WTC11 (cell line): ENCODE measurements around the gene SETX. TPM values are rescaled to one million over a fixed set of nuclear protein-coding genes. Genes with fewer than 3 reads are reported as not detected.

Experiments
- ATAC-seq: fragments of 200-7000 bp; cut with Tn5 transposase; 2 replicates; pipeline ENCODE4 v1.10.0; 2021; ENCODE audit warnings: mild to moderate bottlenecking, moderate library complexity
- CTCF ChIA-PET: fragments of 300-600 bp; sonication (Branson Sonifier 250); formaldehyde crosslinking; loops from one replicate; lab custom pipeline; 2021; ENCODE audit warnings: antibody characterized with exemption; lab: Charles Lee
- POLR2A ChIA-PET: fragments of 350-600 bp; sonication (Branson Sonifier 250); formaldehyde crosslinking; loops from one replicate; lab custom pipeline; 2021; ENCODE audit warnings: antibody characterized with exemption; lab: Charles Lee
- DNase-seq: peaks from one replicate; pipeline ENCODE4 v3.0.0; 2021; ENCODE audit warnings: low spot score
- H3K27ac Mint-ChIP-seq: 2 replicates; pipeline ENCODE4 v1.8.0; 2021; ENCODE audit warnings: mixed read lengths
- H3K27me3 Mint-ChIP-seq: 2 replicates; pipeline ENCODE4 v1.8.0; 2021; ENCODE audit warnings: low read depth, mild to moderate bottlenecking, moderate library complexity, mixed read lengths
- H3K36me3 Mint-ChIP-seq: 2 replicates; pipeline ENCODE4 v1.8.0; 2021; ENCODE audit warnings: mixed read lengths
- H3K4me1 Mint-ChIP-seq: 2 replicates; pipeline ENCODE4 v1.8.0; 2022; ENCODE audit warnings: mixed read lengths
- H3K4me3 Mint-ChIP-seq: 2 replicates; pipeline ENCODE4 v1.8.0; 2021; ENCODE audit warnings: mild to moderate bottlenecking, moderate library complexity, mixed read lengths
- H3K9me3 Mint-ChIP-seq: 2 replicates; pipeline ENCODE4 v1.8.0; 2021; ENCODE audit warnings: mixed read lengths
- CREM ChIP-seq: sonication (generic); formaldehyde crosslinking; IDR thresholded peaks from 2 replicates; pipeline ENCODE4 v1.8.1; 2022; ENCODE audit warnings: mild to moderate bottlenecking, missing genetic modification reagents, moderate library complexity
- ELF4 ChIP-seq: sonication (generic); formaldehyde crosslinking; IDR thresholded peaks from 2 replicates; pipeline ENCODE4 v1.8.1; 2022; ENCODE audit warnings: low read depth, mild to moderate bottlenecking, moderate library complexity, missing genetic modification reagents
- FOXK1 ChIP-seq: sonication (generic); formaldehyde crosslinking; IDR thresholded peaks from 2 replicates; pipeline ENCODE4 v1.8.0; 2022; ENCODE audit warnings: mild to moderate bottlenecking, moderate library complexity, missing genetic modification reagents
- GABPB1 ChIP-seq: sonication (generic); formaldehyde crosslinking; IDR thresholded peaks from 2 replicates; pipeline ENCODE4 v1.8.1; 2023; ENCODE audit warnings: mild to moderate bottlenecking, missing genetic modification reagents
- SMAD3 ChIP-seq: sonication (generic); formaldehyde crosslinking; IDR thresholded peaks from 2 replicates; pipeline ENCODE4 v1.8.0; 2022; ENCODE audit warnings: missing genetic modification reagents, mild to moderate bottlenecking, borderline replicate concordance
- SP1 ChIP-seq: sonication (generic); formaldehyde crosslinking; conservative IDR thresholded peaks from 2 replicates; pipeline ENCODE4 v1.8.1; 2022; ENCODE audit warnings: missing genetic modification reagents
- ZNF416 ChIP-seq: fragments of 250-450 bp; sonication (Bioruptor Pico); IDR thresholded peaks from 2 replicates; pipeline ENCODE4 v1.9.0; 2021; ENCODE audit warnings: mild to moderate bottlenecking, inconsistent platforms
- total RNA-seq: library from RNA; stranded (reverse); gene quantifications from 3 replicates; pipeline ENCODE4 v1.2.3, GENCODE V29; 2021
- TF ChIP-seq, protein P1 (sequence below): sonication (generic); formaldehyde crosslinking; IDR thresholded peaks from 2 replicates; pipeline ENCODE4 v1.8.0; 2023; ENCODE audit warnings: missing genetic modification reagents
- TF ChIP-seq, protein P2 (sequence below): fragments of 250-450 bp; sonication (Bioruptor Pico); IDR thresholded peaks from 2 replicates; pipeline ENCODE4 v1.8.0; 2021; ENCODE audit warnings: mild to moderate bottlenecking
- TF ChIP-seq, protein P3 (sequence below): sonication (generic); formaldehyde crosslinking; conservative IDR thresholded peaks from 2 replicates; pipeline ENCODE4 v1.8.1; 2022; ENCODE audit warnings: mild to moderate bottlenecking, missing genetic modification reagents
- TF ChIP-seq, protein P4 (sequence below): sonication (generic); formaldehyde crosslinking; IDR thresholded peaks from 2 replicates; pipeline ENCODE4 v1.8.1; 2023; ENCODE audit warnings: mild to moderate bottlenecking, missing genetic modification reagents
- TF ChIP-seq, protein P5 (sequence below): sonication (generic); formaldehyde crosslinking; IDR thresholded peaks from 2 replicates; pipeline ENCODE4 v1.8.1; 2023; ENCODE audit warnings: mild to moderate bottlenecking, missing genetic modification reagents, borderline replicate concordance
- TF ChIP-seq, protein P6 (sequence below): fragments of 250-450 bp; sonication (Bioruptor Pico); IDR thresholded peaks from 2 replicates; pipeline ENCODE4 v1.9.0; 2021; ENCODE audit warnings: mild to moderate bottlenecking, borderline replicate concordance
- TF ChIP-seq, protein P7 (sequence below): sonication (generic); formaldehyde crosslinking; IDR thresholded peaks from 2 replicates; pipeline ENCODE4 v1.8.0; 2023; ENCODE audit warnings: missing genetic modification reagents, mild to moderate bottlenecking, borderline replicate concordance
- TF ChIP-seq, protein P8 (sequence below): sonication (generic); formaldehyde crosslinking; IDR thresholded peaks from 2 replicates; pipeline ENCODE4 v1.8.1; 2022; ENCODE audit warnings: mild to moderate bottlenecking, moderate library complexity, missing genetic modification reagents
- TF ChIP-seq, protein P9 (sequence below): sonication (generic); formaldehyde crosslinking; IDR thresholded peaks from 2 replicates; pipeline ENCODE4 v1.8.0; 2022; ENCODE audit warnings: mild to moderate bottlenecking, missing genetic modification reagents

SETX gene
- total RNA-seq, 1 experiment from 2014 or later: 30.1 TPM

DNA sequence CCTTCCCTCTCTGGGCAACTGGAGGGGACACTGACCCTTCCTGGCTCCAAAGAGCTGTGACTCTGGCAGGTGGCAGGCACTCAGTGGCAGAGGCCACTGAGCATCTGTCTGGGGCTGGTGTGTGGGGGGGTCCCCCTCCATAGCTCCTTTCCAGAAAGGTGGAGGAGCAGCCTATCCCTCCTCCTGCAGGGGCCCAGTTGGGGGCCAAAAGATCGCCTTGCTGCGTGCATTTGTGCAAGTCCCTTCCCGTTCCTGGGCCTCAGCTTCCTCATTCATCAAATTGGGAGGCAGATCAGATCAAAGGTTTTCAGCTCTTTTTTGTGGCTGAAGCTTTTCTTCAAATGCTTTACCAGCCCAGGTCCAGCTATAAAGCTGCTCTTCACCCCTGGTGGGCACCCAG is 115.3 kb downstream of the SETX start:
- ChIA-PET CTCF (interaction anchor here (1.1 to 10.1 kb wide), 8 partner anchors 12 to 114 kb away, joined by 3 to 343 read pairs (median 10); partner anchors contain the start of gene NTNG2), POLR2A (no interaction called here)
- Mint-ChIP-seq H3K4me1 (peaks cover 21% of the 10 kb centered on the region), H3K9me3 (no peaks in the 10 kb centered on the region), H3K4me3 (no peak overlapping the region), H3K27me3 (peaks cover 38% of the 10 kb centered on the region), H3K36me3 (no peaks in the 10 kb centered on the region), H3K27ac (no peak overlapping the region)
- DNase-seq (no peak), ATAC-seq (no peak)
- TF ChIP-seq, protein P1, sequence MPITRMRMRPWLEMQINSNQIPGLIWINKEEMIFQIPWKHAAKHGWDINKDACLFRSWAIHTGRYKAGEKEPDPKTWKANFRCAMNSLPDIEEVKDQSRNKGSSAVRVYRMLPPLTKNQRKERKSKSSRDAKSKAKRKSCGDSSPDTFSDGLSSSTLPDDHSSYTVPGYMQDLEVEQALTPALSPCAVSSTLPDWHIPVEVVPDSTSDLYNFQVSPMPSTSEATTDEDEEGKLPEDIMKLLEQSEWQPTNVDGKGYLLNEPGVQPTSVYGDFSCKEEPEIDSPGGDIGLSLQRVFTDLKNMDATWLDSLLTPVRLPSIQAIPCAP (CRISPR knock-in tag): no peak
- TF ChIP-seq ZNF416 (no peak), FOXK1 (CRISPR knock-in tag) (no peak), SP1 (CRISPR knock-in tag) (no peak), SMAD3 (CRISPR knock-in tag) (no peak), CREM (no peak), ELF4 (CRISPR knock-in tag) (no peak), GABPB1 (no peak)
- TF ChIP-seq, protein P2, sequence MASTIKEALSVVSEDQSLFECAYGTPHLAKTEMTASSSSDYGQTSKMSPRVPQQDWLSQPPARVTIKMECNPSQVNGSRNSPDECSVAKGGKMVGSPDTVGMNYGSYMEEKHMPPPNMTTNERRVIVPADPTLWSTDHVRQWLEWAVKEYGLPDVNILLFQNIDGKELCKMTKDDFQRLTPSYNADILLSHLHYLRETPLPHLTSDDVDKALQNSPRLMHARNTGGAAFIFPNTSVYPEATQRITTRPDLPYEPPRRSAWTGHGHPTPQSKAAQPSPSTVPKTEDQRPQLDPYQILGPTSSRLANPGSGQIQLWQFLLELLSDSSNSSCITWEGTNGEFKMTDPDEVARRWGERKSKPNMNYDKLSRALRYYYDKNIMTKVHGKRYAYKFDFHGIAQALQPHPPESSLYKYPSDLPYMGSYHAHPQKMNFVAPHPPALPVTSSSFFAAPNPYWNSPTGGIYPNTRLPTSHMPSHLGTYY (CRISPR knock-in tag): no peak
- TF ChIP-seq, protein P3, sequence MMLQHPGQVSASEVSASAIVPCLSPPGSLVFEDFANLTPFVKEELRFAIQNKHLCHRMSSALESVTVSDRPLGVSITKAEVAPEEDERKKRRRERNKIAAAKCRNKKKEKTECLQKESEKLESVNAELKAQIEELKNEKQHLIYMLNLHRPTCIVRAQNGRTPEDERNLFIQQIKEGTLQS (CRISPR knock-in tag): no peak
- TF ChIP-seq, protein P4, sequence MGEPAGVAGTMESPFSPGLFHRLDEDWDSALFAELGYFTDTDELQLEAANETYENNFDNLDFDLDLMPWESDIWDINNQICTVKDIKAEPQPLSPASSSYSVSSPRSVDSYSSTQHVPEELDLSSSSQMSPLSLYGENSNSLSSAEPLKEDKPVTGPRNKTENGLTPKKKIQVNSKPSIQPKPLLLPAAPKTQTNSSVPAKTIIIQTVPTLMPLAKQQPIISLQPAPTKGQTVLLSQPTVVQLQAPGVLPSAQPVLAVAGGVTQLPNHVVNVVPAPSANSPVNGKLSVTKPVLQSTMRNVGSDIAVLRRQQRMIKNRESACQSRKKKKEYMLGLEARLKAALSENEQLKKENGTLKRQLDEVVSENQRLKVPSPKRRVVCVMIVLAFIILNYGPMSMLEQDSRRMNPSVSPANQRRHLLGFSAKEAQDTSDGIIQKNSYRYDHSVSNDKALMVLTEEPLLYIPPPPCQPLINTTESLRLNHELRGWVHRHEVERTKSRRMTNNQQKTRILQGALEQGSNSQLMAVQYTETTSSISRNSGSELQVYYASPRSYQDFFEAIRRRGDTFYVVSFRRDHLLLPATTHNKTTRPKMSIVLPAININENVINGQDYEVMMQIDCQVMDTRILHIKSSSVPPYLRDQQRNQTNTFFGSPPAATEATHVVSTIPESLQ (CRISPR knock-in tag): no peak
- TF ChIP-seq, protein P5, sequence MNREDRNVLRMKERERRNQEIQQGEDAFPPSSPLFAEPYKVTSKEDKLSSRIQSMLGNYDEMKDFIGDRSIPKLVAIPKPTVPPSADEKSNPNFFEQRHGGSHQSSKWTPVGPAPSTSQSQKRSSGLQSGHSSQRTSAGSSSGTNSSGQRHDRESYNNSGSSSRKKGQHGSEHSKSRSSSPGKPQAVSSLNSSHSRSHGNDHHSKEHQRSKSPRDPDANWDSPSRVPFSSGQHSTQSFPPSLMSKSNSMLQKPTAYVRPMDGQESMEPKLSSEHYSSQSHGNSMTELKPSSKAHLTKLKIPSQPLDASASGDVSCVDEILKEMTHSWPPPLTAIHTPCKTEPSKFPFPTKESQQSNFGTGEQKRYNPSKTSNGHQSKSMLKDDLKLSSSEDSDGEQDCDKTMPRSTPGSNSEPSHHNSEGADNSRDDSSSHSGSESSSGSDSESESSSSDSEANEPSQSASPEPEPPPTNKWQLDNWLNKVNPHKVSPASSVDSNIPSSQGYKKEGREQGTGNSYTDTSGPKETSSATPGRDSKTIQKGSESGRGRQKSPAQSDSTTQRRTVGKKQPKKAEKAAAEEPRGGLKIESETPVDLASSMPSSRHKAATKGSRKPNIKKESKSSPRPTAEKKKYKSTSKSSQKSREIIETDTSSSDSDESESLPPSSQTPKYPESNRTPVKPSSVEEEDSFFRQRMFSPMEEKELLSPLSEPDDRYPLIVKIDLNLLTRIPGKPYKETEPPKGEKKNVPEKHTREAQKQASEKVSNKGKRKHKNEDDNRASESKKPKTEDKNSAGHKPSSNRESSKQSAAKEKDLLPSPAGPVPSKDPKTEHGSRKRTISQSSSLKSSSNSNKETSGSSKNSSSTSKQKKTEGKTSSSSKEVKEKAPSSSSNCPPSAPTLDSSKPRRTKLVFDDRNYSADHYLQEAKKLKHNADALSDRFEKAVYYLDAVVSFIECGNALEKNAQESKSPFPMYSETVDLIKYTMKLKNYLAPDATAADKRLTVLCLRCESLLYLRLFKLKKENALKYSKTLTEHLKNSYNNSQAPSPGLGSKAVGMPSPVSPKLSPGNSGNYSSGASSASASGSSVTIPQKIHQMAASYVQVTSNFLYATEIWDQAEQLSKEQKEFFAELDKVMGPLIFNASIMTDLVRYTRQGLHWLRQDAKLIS (CRISPR knock-in tag): no peak
- TF ChIP-seq, protein P6, sequence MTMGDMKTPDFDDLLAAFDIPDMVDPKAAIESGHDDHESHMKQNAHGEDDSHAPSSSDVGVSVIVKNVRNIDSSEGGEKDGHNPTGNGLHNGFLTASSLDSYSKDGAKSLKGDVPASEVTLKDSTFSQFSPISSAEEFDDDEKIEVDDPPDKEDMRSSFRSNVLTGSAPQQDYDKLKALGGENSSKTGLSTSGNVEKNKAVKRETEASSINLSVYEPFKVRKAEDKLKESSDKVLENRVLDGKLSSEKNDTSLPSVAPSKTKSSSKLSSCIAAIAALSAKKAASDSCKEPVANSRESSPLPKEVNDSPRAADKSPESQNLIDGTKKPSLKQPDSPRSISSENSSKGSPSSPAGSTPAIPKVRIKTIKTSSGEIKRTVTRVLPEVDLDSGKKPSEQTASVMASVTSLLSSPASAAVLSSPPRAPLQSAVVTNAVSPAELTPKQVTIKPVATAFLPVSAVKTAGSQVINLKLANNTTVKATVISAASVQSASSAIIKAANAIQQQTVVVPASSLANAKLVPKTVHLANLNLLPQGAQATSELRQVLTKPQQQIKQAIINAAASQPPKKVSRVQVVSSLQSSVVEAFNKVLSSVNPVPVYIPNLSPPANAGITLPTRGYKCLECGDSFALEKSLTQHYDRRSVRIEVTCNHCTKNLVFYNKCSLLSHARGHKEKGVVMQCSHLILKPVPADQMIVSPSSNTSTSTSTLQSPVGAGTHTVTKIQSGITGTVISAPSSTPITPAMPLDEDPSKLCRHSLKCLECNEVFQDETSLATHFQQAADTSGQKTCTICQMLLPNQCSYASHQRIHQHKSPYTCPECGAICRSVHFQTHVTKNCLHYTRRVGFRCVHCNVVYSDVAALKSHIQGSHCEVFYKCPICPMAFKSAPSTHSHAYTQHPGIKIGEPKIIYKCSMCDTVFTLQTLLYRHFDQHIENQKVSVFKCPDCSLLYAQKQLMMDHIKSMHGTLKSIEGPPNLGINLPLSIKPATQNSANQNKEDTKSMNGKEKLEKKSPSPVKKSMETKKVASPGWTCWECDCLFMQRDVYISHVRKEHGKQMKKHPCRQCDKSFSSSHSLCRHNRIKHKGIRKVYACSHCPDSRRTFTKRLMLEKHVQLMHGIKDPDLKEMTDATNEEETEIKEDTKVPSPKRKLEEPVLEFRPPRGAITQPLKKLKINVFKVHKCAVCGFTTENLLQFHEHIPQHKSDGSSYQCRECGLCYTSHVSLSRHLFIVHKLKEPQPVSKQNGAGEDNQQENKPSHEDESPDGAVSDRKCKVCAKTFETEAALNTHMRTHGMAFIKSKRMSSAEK (CRISPR knock-in tag): no peak
- TF ChIP-seq, protein P7, sequence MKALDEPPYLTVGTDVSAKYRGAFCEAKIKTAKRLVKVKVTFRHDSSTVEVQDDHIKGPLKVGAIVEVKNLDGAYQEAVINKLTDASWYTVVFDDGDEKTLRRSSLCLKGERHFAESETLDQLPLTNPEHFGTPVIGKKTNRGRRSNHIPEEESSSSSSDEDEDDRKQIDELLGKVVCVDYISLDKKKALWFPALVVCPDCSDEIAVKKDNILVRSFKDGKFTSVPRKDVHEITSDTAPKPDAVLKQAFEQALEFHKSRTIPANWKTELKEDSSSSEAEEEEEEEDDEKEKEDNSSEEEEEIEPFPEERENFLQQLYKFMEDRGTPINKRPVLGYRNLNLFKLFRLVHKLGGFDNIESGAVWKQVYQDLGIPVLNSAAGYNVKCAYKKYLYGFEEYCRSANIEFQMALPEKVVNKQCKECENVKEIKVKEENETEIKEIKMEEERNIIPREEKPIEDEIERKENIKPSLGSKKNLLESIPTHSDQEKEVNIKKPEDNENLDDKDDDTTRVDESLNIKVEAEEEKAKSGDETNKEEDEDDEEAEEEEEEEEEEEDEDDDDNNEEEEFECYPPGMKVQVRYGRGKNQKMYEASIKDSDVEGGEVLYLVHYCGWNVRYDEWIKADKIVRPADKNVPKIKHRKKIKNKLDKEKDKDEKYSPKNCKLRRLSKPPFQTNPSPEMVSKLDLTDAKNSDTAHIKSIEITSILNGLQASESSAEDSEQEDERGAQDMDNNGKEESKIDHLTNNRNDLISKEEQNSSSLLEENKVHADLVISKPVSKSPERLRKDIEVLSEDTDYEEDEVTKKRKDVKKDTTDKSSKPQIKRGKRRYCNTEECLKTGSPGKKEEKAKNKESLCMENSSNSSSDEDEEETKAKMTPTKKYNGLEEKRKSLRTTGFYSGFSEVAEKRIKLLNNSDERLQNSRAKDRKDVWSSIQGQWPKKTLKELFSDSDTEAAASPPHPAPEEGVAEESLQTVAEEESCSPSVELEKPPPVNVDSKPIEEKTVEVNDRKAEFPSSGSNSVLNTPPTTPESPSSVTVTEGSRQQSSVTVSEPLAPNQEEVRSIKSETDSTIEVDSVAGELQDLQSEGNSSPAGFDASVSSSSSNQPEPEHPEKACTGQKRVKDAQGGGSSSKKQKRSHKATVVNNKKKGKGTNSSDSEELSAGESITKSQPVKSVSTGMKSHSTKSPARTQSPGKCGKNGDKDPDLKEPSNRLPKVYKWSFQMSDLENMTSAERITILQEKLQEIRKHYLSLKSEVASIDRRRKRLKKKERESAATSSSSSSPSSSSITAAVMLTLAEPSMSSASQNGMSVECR (CRISPR knock-in tag): no peak
- TF ChIP-seq, protein P8, sequence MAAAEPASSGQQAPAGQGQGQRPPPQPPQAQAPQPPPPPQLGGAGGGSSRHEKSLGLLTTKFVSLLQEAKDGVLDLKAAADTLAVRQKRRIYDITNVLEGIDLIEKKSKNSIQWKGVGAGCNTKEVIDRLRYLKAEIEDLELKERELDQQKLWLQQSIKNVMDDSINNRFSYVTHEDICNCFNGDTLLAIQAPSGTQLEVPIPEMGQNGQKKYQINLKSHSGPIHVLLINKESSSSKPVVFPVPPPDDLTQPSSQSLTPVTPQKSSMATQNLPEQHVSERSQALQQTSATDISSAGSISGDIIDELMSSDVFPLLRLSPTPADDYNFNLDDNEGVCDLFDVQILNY (CRISPR knock-in tag): no peak
- TF ChIP-seq, protein P9, sequence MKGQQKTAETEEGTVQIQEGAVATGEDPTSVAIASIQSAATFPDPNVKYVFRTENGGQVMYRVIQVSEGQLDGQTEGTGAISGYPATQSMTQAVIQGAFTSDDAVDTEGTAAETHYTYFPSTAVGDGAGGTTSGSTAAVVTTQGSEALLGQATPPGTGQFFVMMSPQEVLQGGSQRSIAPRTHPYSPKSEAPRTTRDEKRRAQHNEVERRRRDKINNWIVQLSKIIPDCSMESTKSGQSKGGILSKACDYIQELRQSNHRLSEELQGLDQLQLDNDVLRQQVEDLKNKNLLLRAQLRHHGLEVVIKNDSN (CRISPR knock-in tag): no peak
